ENCODE measurements around the gene CHAC2. TPM values are rescaled to one million over a fixed set of nuclear protein-coding genes. Genes with fewer than 3 reads are reported as not detected.
"Not testable (repeated sequence)": the region's sequence is repeated elsewhere in the genome, so short reads cannot be mapped to it uniquely, and the experiment has no call there.

Gene CHAC2
- polyA plus RNA-seq, 1 experiment = 0.98 TPM

DNA sequence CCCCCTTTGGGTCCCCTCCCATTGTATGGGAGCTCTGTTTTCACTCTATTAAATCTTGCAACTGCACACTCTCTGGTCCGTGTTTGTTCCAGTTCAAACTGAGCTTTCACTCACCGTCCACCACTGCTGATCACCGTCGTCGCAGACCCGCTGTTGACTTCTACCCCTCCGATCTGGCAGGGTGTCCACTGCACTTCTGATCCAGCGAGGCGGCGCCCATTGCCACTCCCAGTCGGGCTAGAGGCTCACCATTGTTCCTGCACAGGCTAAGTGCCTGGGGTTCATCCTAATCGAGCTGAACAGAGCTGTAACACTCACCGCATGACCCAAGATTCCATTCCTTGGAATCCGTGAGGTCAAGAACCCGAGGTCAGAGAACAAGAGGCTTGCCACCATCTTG is 11.0 kb upstream of the CHAC2 start:
- DNase-seq (ENCODE audit: low read depth) = no peak
- Histone ChIP-seq H3K36me3 (ENCODE audit: control insufficient read depth, insufficient read depth, low read length) (peaks cover 4% of the 10 kb centered on the region; the same call in 1 of the 2 replicates), H3K27me3 (ENCODE audit: control insufficient read depth, insufficient read depth, low read length) (no peaks in the 10 kb centered on the region), H3K4me3 (ENCODE audit: low read depth, low read length) (no peak overlapping the region)
- ChIA-PET POLR2A (no interaction called here), CTCF (interaction anchor here (1.1 kb wide), 1 partner anchor 12 kb away, joined by 3 read pairs; no protein-coding TSS in a partner anchor)
- TF ChIP-seq, protein P1, sequence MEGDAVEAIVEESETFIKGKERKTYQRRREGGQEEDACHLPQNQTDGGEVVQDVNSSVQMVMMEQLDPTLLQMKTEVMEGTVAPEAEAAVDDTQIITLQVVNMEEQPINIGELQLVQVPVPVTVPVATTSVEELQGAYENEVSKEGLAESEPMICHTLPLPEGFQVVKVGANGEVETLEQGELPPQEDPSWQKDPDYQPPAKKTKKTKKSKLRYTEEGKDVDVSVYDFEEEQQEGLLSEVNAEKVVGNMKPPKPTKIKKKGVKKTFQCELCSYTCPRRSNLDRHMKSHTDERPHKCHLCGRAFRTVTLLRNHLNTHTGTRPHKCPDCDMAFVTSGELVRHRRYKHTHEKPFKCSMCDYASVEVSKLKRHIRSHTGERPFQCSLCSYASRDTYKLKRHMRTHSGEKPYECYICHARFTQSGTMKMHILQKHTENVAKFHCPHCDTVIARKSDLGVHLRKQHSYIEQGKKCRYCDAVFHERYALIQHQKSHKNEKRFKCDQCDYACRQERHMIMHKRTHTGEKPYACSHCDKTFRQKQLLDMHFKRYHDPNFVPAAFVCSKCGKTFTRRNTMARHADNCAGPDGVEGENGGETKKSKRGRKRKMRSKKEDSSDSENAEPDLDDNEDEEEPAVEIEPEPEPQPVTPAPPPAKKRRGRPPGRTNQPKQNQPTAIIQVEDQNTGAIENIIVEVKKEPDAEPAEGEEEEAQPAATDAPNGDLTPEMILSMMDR (IDR thresholded peaks at IDR 0.05; ENCODE audit: insufficient read depth, low read depth, low read length) = no peak

DNA sequence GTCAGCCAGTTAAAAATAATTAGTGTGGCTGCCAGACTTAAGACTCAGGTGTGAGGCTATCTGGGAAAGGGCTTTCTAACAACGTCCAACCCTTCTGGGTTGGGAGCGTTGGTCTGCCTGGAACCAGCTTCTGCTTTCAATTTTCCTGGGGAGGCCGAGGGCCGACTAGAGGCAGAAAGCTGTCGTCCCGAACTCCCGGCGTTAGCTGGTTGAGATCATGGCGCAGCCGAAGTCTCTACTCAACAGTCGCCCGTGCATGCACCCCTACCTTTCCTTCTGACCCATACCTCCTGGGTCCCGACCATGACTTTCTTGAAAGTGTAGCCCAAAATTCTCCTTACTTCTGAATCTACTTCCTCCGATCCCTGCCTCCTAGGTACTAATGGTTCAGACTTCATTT is 10.4 kb upstream of the CHAC2 start:
- H3K4me3 ChIP-seq (ENCODE audit: low read depth, low read length); H3K27me3 ChIP-seq (ENCODE audit: control insufficient read depth, insufficient read depth, low read length); DNase-seq (ENCODE audit: low read depth); H3K36me3 ChIP-seq (ENCODE audit: control insufficient read depth, insufficient read depth, low read length); POLR2A ChIA-PET: not testable (repeated sequence)
- CTCF ChIA-PET = interaction anchor here (0.7 kb wide), 1 partner anchor 357 kb away, joined by 4 read pairs; no protein-coding TSS in a partner anchor

DNA sequence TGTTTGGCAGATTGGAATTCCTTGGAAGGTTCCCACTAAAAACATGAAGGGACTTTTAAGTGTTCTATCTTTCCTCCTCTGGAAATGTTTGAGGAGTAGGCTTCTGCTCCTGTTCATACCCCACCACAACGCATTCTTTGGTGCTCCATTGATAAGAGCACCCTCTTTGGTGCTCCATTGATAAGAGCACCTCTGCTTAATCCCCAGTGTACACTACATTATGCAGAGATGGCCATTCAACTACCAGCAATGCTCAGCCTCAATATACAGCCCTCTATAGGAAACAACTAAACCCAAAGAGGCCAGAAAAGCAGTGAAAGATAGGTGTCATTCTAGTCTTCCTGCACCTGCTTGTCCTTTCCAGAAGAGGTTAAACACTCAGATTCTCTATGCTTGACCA is 1.8 kb upstream of the CHAC2 start:
- Histone ChIP-seq H3K4me3 (ENCODE audit: low read depth, low read length) (no peak overlapping the region), H3K36me3 (ENCODE audit: control insufficient read depth, insufficient read depth, low read length) (peaks cover 3% of the 10 kb centered on the region), H3K27me3 (ENCODE audit: control insufficient read depth, insufficient read depth, low read length) (no peaks in the 10 kb centered on the region)
- DNase-seq (ENCODE audit: low read depth) = no peak
- TF ChIP-seq, protein P1 (IDR thresholded peaks at IDR 0.05; ENCODE audit: insufficient read depth, low read depth, low read length) = no peak
- ChIA-PET CTCF (no interaction called here), POLR2A (no interaction called here)

DNA sequence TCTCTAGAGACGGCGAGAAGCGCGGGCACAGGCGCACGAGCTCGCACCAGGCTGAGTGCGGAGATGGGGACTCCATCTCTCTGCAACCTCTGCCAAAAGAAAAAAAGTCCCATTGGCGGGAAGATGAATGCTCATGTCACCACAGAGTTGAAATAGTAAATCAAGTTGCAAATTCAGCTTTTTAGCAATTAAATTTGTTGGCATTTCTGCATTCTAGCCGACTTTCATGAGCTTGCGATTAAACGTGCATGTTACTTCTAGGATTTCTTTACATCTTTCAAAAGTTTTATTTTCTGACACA is 588 bp downstream of the CHAC2 start:
- Histone ChIP-seq H3K4me3 (ENCODE audit: low read depth, low read length) (peak overlapping the region; percentile 71), H3K27me3 (ENCODE audit: control insufficient read depth, insufficient read depth, low read length) (no peaks in the 10 kb centered on the region), H3K36me3 (ENCODE audit: control insufficient read depth, insufficient read depth, low read length) (peaks cover under 1% of the 10 kb centered on the region; the same call in 1 of the 2 replicates)
- TF ChIP-seq, protein P1 (IDR thresholded peaks at IDR 0.05; ENCODE audit: insufficient read depth, low read depth, low read length) = no peak
- DNase-seq (ENCODE audit: low read depth) = no peak
- POLR2A ChIA-PET = no interaction called here
- CTCF ChIA-PET = interaction anchor here (1.4 to 1.7 kb wide), 2 partner anchors 19 to 30 kb away, joined by 4 read pairs; partner anchors contain the start of genes ASB3 and ERLEC1

DNA sequence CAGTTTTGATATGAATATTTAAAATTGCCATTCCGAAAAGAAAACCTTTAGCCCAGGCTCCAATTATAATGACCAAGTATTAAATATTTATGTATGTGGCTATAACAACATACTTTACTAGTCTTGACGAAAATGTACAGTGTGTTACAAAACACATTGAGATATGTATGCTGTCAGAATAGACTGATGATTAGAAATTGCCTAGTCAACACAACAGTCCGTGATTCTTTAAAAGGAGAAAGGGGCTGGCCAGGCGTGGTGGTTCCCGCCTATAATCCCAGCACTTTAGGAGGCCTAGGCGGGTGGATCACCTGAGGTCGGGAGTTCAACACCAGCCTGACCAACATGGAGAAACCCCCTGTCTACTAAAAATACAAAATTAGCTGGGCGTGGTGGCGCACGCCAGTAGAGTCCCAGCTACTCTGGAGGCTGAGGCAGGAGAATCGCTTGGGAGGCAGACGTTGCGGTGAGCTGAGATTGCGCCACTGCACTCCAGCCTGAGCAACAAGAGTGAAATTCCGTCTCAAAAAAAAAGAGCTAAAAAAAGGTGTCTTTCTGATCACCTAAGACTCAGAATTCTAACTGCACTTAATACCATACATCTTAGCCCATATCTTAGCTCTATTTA is 1.8 kb downstream of the CHAC2 start:
- TF ChIP-seq, protein P1 (IDR thresholded peaks at IDR 0.05; ENCODE audit: insufficient read depth, low read depth, low read length) = no peak
- ChIA-PET POLR2A (no interaction called here), CTCF (interaction anchor here (0.6 to 1.7 kb wide), 3 partner anchors 13 to 377 kb away, joined by 3 to 4 read pairs (median 4); partner anchors contain the start of genes ASB3 and ERLEC1)

DNA sequence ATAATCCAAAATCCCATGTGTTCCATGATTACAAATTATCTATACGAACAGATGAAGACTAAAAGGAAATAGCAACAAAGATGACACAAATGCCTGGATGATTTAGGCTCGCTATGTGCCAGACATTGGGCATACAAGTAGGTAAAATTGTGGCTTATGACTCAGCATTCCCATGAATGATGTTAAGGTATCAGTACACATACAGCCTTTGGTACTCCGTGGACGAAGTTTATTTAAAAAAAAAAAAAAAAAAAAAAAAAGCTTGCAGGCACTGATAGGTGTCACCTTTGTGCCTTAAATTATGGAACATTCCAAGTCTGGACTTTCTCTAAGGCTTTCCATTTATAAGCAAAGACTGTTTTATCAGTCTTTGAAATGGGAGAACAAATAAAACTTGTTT is 2.7 kb downstream of the CHAC2 start:
- CTCF ChIA-PET = interaction anchor here (0.6 to 0.8 kb wide), 2 partner anchors 14 to 376 kb away, joined by 3 to 4 read pairs; no protein-coding TSS in a partner anchor
- H3K36me3 ChIP-seq (ENCODE audit: control insufficient read depth, insufficient read depth, low read length) = no peaks in the 10 kb centered on the region

More for the DNA sequence above, 1.8 kb downstream of the CHAC2 start:
- Histone ChIP-seq H3K4me3 (ENCODE audit: low read depth, low read length) (no peak overlapping the region), H3K27me3 (ENCODE audit: control insufficient read depth, insufficient read depth, low read length) (no peaks in the 10 kb centered on the region), H3K36me3 (ENCODE audit: control insufficient read depth, insufficient read depth, low read length) (no peaks in the 10 kb centered on the region)
- no peak for DNase-seq (ENCODE audit: low read depth)

More for the DNA sequence above, 2.7 kb downstream of the CHAC2 start:
- Histone ChIP-seq H3K4me3 (ENCODE audit: low read depth, low read length) (no peak overlapping the region), H3K27me3 (ENCODE audit: control insufficient read depth, insufficient read depth, low read length) (no peaks in the 10 kb centered on the region)
- TF ChIP-seq, protein P1 (IDR thresholded peaks at IDR 0.05; ENCODE audit: insufficient read depth, low read depth, low read length) = no peak
- DNase-seq (ENCODE audit: low read depth) = no peak
- POLR2A ChIA-PET = no interaction called here

Data from BJ (cell line).